GM21515 (cell line): ENCODE measurements around the gene OPCML.

Experiments
- ATAC-seq: cut with Tn5 transposase; IDR thresholded peaks from one replicate; pipeline ENCODE4 v1.9.1; 2021; ENCODE audit not compliant: unreplicated experiment

The OPCML gene

GRCh38 chr11:132601875-132602274, 930.4 kb downstream of the OPCML start:
- ATAC-seq: no peak

GRCh38 chr11:132595711-132596134, 936.6 kb downstream of the OPCML start:
- no peak for ATAC-seq

GRCh38 chr11:132595246-132595645, 937.1 kb downstream of the OPCML start:
- no peak for ATAC-seq

GRCh38 chr11:132590986-132591385, 941.3 kb downstream of the OPCML start:
- ATAC-seq: no peak

- ATAC-seq: no peak
Observed at GRCh38 chr11:132590554-132590953, 941.7 kb downstream of the OPCML start.

GRCh38 chr11:132589791-132590190, 942.5 kb downstream of the OPCML start:
- no peak for ATAC-seq

GRCh38 chr11:132588366-132588765, 943.9 kb downstream of the OPCML start:
- no peak for ATAC-seq

GRCh38 chr11:132587716-132588115, 944.6 kb downstream of the OPCML start:
- no peak for ATAC-seq

GRCh38 chr11:132586801-132587200, 945.5 kb downstream of the OPCML start:
- ATAC-seq: no peak

- ATAC-seq: no peak
Observed at GRCh38 chr11:132579634-132580327, 952.5 kb downstream of the OPCML start.

- ATAC-seq: no peak
Observed at GRCh38 chr11:132579136-132579535, 953.2 kb downstream of the OPCML start.

GRCh38 chr11:132578580-132578979, 953.7 kb downstream of the OPCML start:
- no peak for ATAC-seq

GRCh38 chr11:132576706-132577105, 955.6 kb downstream of the OPCML start:
- no peak for ATAC-seq

GRCh38 chr11:132564091-132564885, 968.0 kb downstream of the OPCML start:
- no peak for ATAC-seq

GRCh38 chr11:132563050-132563449, 969.3 kb downstream of the OPCML start:
- no peak for ATAC-seq

GRCh38 chr11:132561937-132562336, 970.4 kb downstream of the OPCML start:
- no peak for ATAC-seq

- no peak for ATAC-seq
Observed at GRCh38 chr11:132559331-132560036, 972.8 kb downstream of the OPCML start.

- no peak for ATAC-seq
Observed at GRCh38 chr11:132556316-132556715, 976.0 kb downstream of the OPCML start.

- ATAC-seq: no peak
Observed at GRCh38 chr11:132555617-132556016, 976.7 kb downstream of the OPCML start.

GRCh38 chr11:132551016-132551415, 981.3 kb downstream of the OPCML start:
- ATAC-seq: no peak

- ATAC-seq: no peak
Observed at GRCh38 chr11:132549561-132549960, 982.7 kb downstream of the OPCML start.

- no peak for ATAC-seq
Observed at GRCh38 chr11:132549001-132549400, 983.3 kb downstream of the OPCML start.
